Myometrial cell (primary cell): Measurements from ENCODE around the gene DENND4C. TPM values are rescaled to one million over a fixed set of nuclear protein-coding genes. Genes with fewer than 3 reads are reported as not detected.

ENCODE experiments used
- total RNA-seq: library from RNA; depleted of rRNA; stranded (reverse); fragments of >200 nt; gene quantifications from 2 replicates; pipeline ENCODE4 v1.2.3, GENCODE V29; 2015

Gene DENND4C
- total RNA-seq, result 22.5 and 40.2 TPM in 2 replicates

DNA sequence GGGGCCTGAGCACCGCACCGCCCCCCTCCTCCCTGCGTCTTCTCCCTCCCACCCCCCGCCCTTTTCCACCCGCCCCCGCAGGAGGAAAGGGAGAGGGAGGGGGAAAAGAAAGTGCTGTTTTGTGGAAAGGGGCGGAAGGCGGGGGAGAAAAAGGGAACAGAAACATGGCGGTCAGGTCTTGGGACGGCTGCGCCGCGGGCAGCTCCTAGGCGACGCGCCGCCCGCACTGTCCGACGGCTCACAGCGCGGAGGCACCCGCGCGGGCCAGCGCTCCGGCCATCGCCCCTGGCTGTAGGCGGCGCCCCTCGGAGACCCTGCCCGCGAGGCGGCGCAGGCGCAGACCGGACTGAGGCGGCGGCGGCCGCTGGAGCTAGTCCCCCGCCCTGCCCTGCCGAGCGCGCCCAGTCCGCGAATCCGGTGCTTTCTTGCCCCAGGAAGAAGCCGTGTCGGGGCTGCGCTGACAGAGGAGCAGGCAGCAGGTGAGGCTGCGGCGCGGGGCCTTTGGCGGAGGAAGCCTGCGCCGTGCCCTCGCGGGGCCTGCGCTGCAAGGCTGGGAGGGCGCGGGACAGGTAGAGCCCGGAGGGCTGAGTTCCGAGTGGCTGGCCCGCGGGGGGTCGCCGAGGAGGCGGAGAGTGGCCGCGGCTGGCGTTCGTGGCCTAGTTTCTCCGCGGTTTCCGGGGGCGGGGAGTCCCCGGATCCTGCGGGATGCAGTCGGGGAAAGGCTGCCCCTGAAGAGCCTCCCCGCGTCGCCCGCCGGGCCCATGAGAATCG lies at the start of gene DENND4C:
DENND4C (plus strand) TSS at position 339 of the 771 bp plus-strand sequence. CDS start 45,482 bp downstream, outside the sequence.

DNA sequence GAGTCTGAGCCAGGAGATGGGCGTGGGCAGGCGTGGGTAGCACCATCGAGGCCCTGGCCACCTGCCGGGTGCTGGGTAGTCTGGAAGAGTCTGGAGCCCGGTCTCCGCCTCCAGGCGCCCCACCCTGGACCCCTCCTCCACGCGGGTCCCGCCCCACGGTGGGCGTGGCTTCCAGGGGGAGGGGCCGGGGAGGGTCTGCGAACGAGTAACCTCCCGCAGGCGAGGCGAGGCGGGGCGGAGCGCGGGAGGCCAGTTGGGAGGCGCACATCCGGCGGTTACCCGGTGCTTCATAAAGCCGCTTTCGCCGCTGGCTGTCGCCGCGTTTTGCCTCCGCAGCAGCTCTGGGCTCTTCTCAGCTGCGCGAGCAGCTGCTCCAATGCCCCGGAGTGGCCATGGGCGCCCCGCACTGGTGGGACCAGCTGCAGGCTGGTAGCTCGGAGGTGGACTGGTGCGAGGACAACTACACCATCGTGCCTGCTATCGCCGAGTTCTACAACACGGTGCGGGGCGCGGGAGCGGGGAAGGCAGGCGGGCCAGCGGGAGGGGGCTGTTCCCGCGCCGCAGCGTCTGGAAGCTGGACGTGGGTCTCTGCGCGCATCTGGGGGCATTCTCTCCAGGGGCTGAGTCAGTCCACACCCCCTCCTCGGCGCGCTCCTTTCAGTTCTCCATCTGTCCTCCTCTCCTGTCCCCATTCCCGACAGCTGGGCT lies 178.4 kb downstream of the DENND4C start, which contains the start of gene ACER2:
ACER2 (plus strand) TSS at position 317 of the 708 bp plus-strand sequence; CDS start at position 393, 76 bp downstream.

Other genes with a start within 250 kb of the DENND4C start
- not detected in 2 replicates for gene SAXO1, start 197.5 kb upstream of the DENND4C start, total RNA-seq
- gene RRAGA, start 181.3 kb upstream of the DENND4C start, total RNA-seq, result 72.1 and 77.1 TPM in 2 replicates
- 10.4 and 11.5 TPM in 2 replicates for gene HAUS6, start 127.8 kb upstream of the DENND4C start, total RNA-seq
- 95.1 and 98.2 TPM in 2 replicates for gene PLIN2, start 103.2 kb upstream of the DENND4C start, total RNA-seq
- gene RPS6, start 149.5 kb downstream of the DENND4C start, total RNA-seq, result 1,449 and 1,499 TPM in 2 replicates
- gene ACER2, start 178.3 kb downstream of the DENND4C start, total RNA-seq, result 2.9 and 3.4 TPM in 2 replicates